Measurements from ENCODE around the gene ADARB2. TPM values are rescaled to one million over a fixed set of nuclear protein-coding genes. Genes with fewer than 3 reads are reported as not detected.
"Not testable (repeated sequence)": the region's sequence is repeated elsewhere in the genome, so short reads cannot be mapped to it uniquely, and the experiment has no call there.

The ADARB2 gene
- total RNA-seq, 3 donors from 2014 or later, result 0.03 to 0.05 TPM; not detected in 1

DNA sequence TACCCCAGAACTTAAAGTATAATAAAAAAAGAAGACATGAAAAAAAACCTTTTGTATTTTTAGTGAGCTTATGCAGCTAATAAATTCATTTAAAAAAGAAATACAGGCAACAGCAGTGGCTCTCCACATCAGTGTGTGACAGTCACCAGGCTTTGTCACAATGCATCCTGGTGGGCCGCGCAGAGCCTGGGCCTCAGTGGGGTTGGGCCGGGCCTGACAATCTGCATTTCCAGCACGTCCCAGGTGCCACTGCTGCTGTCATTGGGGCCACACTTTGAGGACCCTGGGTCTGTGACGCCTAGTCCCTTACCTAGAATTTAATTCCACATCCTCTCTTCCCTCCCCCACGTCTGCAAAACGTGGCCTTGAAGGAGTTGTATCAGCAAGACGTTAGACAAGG is 284.5 kb downstream of the ADARB2 start:
- peaks cover 7% of the 10 kb centered on the region for H3K4me1 Mint-ChIP-seq (ENCODE audit: low read depth)
- no peak for ATAC-seq
- DNase-seq, result no peak
- peaks cover 3% of the 10 kb centered on the region for H3K9me3 Mint-ChIP-seq
- H3K4me3 Mint-ChIP-seq, result no peak overlapping the region
- peaks cover 32% of the 10 kb centered on the region for H3K27me3 Mint-ChIP-seq (ENCODE audit: low read depth)
- H3K36me3 Mint-ChIP-seq (ENCODE audit: insufficient read depth), result no peaks in the 10 kb centered on the region

- no peaks in the 10 kb centered on the region for H3K36me3 Mint-ChIP-seq (ENCODE audit: insufficient read depth)
- no peak for DNase-seq
Observed at GRCh38 chr10:1451941-1452340, 285.4 kb downstream of the ADARB2 start.

DNA sequence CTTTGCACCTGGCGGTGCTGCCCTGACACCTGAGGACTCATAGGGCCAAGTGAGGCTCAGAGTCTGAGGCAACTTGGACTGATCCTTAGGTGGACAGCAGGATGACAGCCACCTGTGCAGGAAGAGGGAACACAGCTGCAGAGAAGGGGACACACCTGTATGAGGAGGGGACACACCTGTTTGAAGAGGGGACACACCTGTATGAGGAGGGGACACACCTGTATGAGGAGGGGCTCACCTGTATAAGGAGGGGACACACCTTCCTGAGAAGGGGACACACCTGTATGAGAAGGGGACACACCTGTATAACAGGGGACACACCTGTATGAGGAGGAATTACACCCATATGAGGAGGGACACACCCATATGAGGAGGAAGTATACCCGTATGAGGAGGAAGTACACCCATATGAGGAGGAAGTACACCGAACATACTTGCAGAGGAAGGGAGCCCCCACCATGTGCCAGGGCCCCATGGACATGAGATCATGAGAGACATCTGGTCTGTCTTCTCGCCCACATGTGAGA is 285.9 kb downstream of the ADARB2 start:
- Mint-ChIP-seq H3K4me1 (ENCODE audit: low read depth) (peaks cover 7% of the 10 kb centered on the region), H3K36me3 (ENCODE audit: insufficient read depth) (no peaks in the 10 kb centered on the region), H3K27me3 (ENCODE audit: low read depth) (peaks cover 31% of the 10 kb centered on the region), H3K4me3 (no peak overlapping the region), H3K9me3 (peaks cover 3% of the 10 kb centered on the region)
- DNase-seq, result no peak
- no peak for ATAC-seq

More at GRCh38 chr10:1451941-1452340, 285.4 kb downstream of the ADARB2 start:
- Mint-ChIP-seq H3K27me3 (ENCODE audit: low read depth) (peaks cover 31% of the 10 kb centered on the region), H3K4me3 (no peak overlapping the region), H3K9me3 (peaks cover 3% of the 10 kb centered on the region), H3K4me1 (ENCODE audit: low read depth) (peaks cover 7% of the 10 kb centered on the region)
- no peak for ATAC-seq

DNA sequence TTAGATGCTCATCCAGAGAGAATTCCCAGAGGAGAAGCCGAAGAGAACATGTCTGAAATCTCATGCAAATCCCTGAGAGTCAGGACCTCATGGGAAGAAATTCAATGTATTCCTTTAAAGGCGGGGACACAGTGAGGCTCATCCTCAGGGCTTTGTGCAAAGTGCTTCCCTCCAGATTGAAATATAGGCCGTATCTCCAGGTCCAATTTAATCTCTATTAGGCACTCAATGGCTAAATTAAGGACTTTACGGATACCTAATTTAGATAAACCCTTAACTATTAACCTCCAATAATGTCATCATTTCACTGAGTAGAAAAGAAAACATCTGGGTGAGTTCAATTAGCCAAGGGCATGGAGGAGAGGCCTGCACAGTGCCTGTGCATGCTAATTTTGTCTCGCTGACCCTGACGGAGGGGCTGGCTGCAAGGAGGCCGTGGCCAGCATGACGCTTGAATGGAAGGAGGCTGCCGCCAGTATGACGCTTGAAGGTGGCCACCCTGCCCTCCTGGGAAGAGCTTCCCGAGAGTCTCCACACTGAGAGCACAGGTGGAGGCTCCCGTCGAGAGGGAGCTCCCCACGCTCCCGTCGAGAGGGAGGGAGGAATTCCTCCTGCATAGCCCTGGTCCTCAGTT is 287.6 kb downstream of the ADARB2 start:
- peaks cover 31% of the 10 kb centered on the region for H3K27me3 Mint-ChIP-seq (ENCODE audit: low read depth)
- H3K36me3 Mint-ChIP-seq (ENCODE audit: insufficient read depth), result no peaks in the 10 kb centered on the region
- H3K4me3 Mint-ChIP-seq, result no peak overlapping the region
- DNase-seq, result no peak
- H3K9me3 Mint-ChIP-seq, result peaks cover 3% of the 10 kb centered on the region
- H3K4me1 Mint-ChIP-seq (ENCODE audit: low read depth), result peaks cover 6% of the 10 kb centered on the region
- ATAC-seq, result no peak

- no peaks in the 10 kb centered on the region for H3K36me3 Mint-ChIP-seq (ENCODE audit: insufficient read depth)
- ATAC-seq, result no peak
- H3K4me1 Mint-ChIP-seq (ENCODE audit: low read depth), result peaks cover under 1% of the 10 kb centered on the region
- no peak overlapping the region for H3K4me3 Mint-ChIP-seq
- DNase-seq, result no peak
- H3K9me3 Mint-ChIP-seq, result peaks cover 3% of the 10 kb centered on the region
- H3K27me3 Mint-ChIP-seq (ENCODE audit: low read depth), result peaks cover 31% of the 10 kb centered on the region
Observed at GRCh38 chr10:1449021-1449420, 288.3 kb downstream of the ADARB2 start.

- ATAC-seq, result no peak
Observed at GRCh38 chr10:1448252-1448930, 288.9 kb downstream of the ADARB2 start.

DNA sequence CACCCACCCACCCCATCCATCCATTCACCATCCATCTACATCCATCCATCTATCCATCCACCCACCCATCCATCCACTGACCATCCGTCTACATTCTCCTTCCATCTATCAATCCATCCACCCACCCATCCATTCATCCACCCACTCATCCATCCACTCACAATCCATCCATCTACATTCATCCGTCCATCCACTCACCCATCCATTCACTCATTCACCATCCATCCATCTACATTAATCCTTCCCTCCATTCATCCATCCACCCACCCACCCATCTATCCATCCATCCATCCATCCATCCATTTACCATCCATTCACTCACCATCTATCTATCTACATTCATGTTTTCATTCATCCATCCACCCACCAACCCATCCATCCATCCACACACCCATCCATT is 292.5 kb downstream of the ADARB2 start:
- ATAC-seq (no peak), DNase-seq (no peak)
- Mint-ChIP-seq H3K4me3 (no peak overlapping the region), H3K9me3 (no peaks in the 10 kb centered on the region), H3K4me1 (ENCODE audit: low read depth) (no peaks in the 10 kb centered on the region), H3K36me3 (ENCODE audit: insufficient read depth) (no peaks in the 10 kb centered on the region), H3K27me3 (ENCODE audit: low read depth) (peaks cover 11% of the 10 kb centered on the region)

More at GRCh38 chr10:1448252-1448930, 288.9 kb downstream of the ADARB2 start:
- Mint-ChIP-seq H3K27me3 (ENCODE audit: low read depth) (peaks cover 31% of the 10 kb centered on the region), H3K4me1 (ENCODE audit: low read depth) (no peaks in the 10 kb centered on the region), H3K4me3 (no peak overlapping the region), H3K36me3 (ENCODE audit: insufficient read depth) (no peaks in the 10 kb centered on the region), H3K9me3 (peaks cover 3% of the 10 kb centered on the region)
- no peak for DNase-seq

GRCh38 chr10:1440897-1441296 is 296.4 kb downstream of the ADARB2 start:
- Mint-ChIP-seq H3K36me3 (ENCODE audit: insufficient read depth) (no peaks in the 10 kb centered on the region), H3K4me3 (no peak overlapping the region), H3K4me1 (ENCODE audit: low read depth) (no peaks in the 10 kb centered on the region), H3K9me3 (no peaks in the 10 kb centered on the region), H3K27me3 (ENCODE audit: low read depth) (peaks cover 4% of the 10 kb centered on the region)
- no peak for ATAC-seq
- DNase-seq, result no peak

DNA sequence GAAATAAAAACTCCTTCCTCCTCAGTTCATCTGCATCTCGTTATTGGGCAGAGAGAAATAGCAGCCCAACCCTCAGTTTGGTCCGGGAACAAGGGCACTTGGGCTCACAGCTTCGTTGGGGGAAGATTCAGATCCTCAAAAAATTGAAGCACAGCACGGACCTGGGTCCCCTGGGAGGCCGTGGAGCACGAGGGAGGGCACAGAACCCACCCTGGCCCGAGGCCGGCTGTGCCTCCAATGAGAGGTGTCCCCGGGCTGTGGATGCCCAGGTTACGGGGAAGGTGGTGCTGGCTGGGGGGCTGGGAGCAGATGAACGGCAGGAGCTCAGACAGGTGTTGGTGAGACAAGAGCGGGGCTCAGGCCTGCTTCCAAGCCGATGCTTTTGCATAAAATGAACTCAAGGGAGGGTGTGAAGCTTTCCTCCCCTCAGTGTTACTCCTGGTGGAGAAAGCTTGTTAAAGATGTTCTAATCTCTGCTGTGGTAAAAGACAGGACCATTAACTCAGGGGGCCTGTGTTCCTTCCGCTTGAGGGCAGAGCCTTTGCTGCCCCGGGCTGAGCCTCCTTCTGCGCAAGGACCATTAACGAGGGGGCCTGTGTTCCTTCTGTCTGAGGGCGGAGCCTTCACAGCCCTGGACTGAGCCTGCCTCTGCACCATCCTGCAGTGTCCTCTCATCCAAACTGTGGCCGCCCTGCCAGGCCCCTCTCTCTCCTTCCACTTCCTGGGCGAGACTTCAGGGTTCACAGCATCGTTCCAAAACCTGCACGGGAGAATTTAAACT is 302.2 kb downstream of the ADARB2 start:
- Mint-ChIP-seq H3K4me1 (ENCODE audit: low read depth) (no peaks in the 10 kb centered on the region), H3K36me3 (ENCODE audit: insufficient read depth) (no peaks in the 10 kb centered on the region), H3K9me3 (peaks cover 18% of the 10 kb centered on the region), H3K4me3 (no peak overlapping the region), H3K27me3 (ENCODE audit: low read depth) (peaks cover 4% of the 10 kb centered on the region)
- ATAC-seq, result no peak
- no peak for DNase-seq

GRCh38 chr10:1434202-1434601 is 303.1 kb downstream of the ADARB2 start:
- no peak for ATAC-seq
- peaks cover 20% of the 10 kb centered on the region for H3K9me3 Mint-ChIP-seq
- H3K4me1 Mint-ChIP-seq (ENCODE audit: low read depth), result no peaks in the 10 kb centered on the region
- H3K27me3 Mint-ChIP-seq (ENCODE audit: low read depth), result peaks cover 6% of the 10 kb centered on the region
- DNase-seq, result no peak
- H3K4me3 Mint-ChIP-seq, result no peak overlapping the region
- no peaks in the 10 kb centered on the region for H3K36me3 Mint-ChIP-seq (ENCODE audit: insufficient read depth)

- no peaks in the 10 kb centered on the region for H3K36me3 Mint-ChIP-seq (ENCODE audit: insufficient read depth)
- H3K27me3 Mint-ChIP-seq (ENCODE audit: low read depth), result peaks cover 6% of the 10 kb centered on the region
- H3K4me3 Mint-ChIP-seq, result no peak overlapping the region
- ATAC-seq (no peak), DNase-seq (no peak)
- peaks cover 20% of the 10 kb centered on the region for H3K9me3 Mint-ChIP-seq
- no peaks in the 10 kb centered on the region for H3K4me1 Mint-ChIP-seq (ENCODE audit: low read depth)
Observed at GRCh38 chr10:1432161-1432560, 305.2 kb downstream of the ADARB2 start.

GRCh38 chr10:1431229-1431628 is 306.1 kb downstream of the ADARB2 start:
- no peaks in the 10 kb centered on the region for H3K4me1 Mint-ChIP-seq (ENCODE audit: low read depth)
- H3K36me3 Mint-ChIP-seq (ENCODE audit: insufficient read depth), result no peaks in the 10 kb centered on the region
- peaks cover 6% of the 10 kb centered on the region for H3K27me3 Mint-ChIP-seq (ENCODE audit: low read depth)
- no peak overlapping the region for H3K4me3 Mint-ChIP-seq
- DNase-seq, result no peak
- H3K9me3 Mint-ChIP-seq, result peaks cover 20% of the 10 kb centered on the region
- ATAC-seq, result no peak

- not testable (repeated sequence) for ATAC-seq; H3K36me3 Mint-ChIP-seq (ENCODE audit: insufficient read depth); DNase-seq; H3K27me3 Mint-ChIP-seq (ENCODE audit: low read depth); H3K4me3 Mint-ChIP-seq; H3K4me1 Mint-ChIP-seq (ENCODE audit: low read depth)
- peaks cover 20% of the 10 kb centered on the region for H3K9me3 Mint-ChIP-seq
Observed at GRCh38 chr10:1427521-1428186, 309.7 kb downstream of the ADARB2 start.

GRCh38 chr10:1426786-1427185 is 310.5 kb downstream of the ADARB2 start:
- Mint-ChIP-seq H3K27me3 (ENCODE audit: low read depth) (peaks cover 9% of the 10 kb centered on the region), H3K36me3 (ENCODE audit: insufficient read depth) (no peaks in the 10 kb centered on the region), H3K4me1 (ENCODE audit: low read depth) (peaks cover 7% of the 10 kb centered on the region), H3K9me3 (peaks cover 18% of the 10 kb centered on the region), H3K4me3 (no peak overlapping the region)
- ATAC-seq (no peak), DNase-seq (no peak)
